Measurements from ENCODE around the gene ORM2.
"Not testable (repeated sequence)": the region's sequence is repeated elsewhere in the genome, so short reads cannot be mapped to it uniquely, and the experiment has no call there.

DNA sequence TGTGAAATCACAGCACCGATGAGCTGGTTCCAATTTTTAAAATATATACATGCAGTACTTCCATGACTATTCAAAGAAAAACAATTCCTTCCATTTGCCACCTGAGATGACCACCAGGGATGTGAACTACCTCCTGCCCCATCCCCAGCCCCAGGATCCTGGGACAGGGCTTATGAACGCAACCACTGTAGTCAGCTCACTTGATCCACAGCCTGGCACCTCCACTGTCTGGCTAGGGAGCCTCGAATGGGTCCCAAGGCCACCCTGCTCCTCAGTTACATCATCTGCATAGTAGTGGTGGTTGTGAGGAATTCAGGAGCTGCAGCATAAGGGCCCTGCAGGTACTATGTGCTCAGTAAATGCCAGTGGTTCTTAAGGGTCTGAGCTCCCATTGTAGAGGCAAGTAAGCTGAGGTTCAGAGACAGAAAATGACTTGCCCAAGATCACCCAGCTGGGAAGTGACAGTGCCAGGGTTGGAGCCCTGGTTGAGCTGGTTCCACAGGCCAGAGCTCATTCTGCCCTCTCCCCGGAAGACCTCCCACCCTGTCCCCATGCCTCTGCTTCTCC lies 2.9 kb downstream of the ORM2 start:
- TF ChIP-seq GABPA (IDR thresholded peaks at IDR 0.05; ENCODE audit: low read depth); RXRA (IDR thresholded peaks at IDR 0.05; ENCODE audit: borderline replicate concordance, low read depth); EZH2phosphoT487 (IDR thresholded peaks at IDR 0.05; ENCODE audit: borderline replicate concordance, low read depth); POLR2AphosphoS5 (IDR thresholded peaks at IDR 0.05; ENCODE audit: low read depth, low read length); JUND (IDR thresholded peaks at IDR 0.05); NRF1 (IDR thresholded peaks at IDR 0.05; ENCODE audit: low read depth, low read length); TEAD4 (IDR thresholded peaks at IDR 0.05; ENCODE audit: borderline replicate concordance, insufficient read depth); TAF1 (IDR thresholded peaks at IDR 0.05; ENCODE audit: borderline replicate concordance, low read depth, low read length); YY1 (IDR thresholded peaks at IDR 0.05; ENCODE audit: low read depth): not testable (repeated sequence)
- TF ChIP-seq, protein P1, sequence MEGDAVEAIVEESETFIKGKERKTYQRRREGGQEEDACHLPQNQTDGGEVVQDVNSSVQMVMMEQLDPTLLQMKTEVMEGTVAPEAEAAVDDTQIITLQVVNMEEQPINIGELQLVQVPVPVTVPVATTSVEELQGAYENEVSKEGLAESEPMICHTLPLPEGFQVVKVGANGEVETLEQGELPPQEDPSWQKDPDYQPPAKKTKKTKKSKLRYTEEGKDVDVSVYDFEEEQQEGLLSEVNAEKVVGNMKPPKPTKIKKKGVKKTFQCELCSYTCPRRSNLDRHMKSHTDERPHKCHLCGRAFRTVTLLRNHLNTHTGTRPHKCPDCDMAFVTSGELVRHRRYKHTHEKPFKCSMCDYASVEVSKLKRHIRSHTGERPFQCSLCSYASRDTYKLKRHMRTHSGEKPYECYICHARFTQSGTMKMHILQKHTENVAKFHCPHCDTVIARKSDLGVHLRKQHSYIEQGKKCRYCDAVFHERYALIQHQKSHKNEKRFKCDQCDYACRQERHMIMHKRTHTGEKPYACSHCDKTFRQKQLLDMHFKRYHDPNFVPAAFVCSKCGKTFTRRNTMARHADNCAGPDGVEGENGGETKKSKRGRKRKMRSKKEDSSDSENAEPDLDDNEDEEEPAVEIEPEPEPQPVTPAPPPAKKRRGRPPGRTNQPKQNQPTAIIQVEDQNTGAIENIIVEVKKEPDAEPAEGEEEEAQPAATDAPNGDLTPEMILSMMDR (IDR thresholded peaks at IDR 0.05), result not testable (repeated sequence)

Data from SK-N-SH (cell line).